NCI-H128 (cell line): ENCODE measurements around the gene LRRC27.

Source experiments
- DNase-seq: peaks from one replicate; lab custom pipeline; 2025; ENCODE audit not compliant: unreplicated experiment; lab: John Stamatoyannopoulos, UW

The LRRC27 gene

DNA sequence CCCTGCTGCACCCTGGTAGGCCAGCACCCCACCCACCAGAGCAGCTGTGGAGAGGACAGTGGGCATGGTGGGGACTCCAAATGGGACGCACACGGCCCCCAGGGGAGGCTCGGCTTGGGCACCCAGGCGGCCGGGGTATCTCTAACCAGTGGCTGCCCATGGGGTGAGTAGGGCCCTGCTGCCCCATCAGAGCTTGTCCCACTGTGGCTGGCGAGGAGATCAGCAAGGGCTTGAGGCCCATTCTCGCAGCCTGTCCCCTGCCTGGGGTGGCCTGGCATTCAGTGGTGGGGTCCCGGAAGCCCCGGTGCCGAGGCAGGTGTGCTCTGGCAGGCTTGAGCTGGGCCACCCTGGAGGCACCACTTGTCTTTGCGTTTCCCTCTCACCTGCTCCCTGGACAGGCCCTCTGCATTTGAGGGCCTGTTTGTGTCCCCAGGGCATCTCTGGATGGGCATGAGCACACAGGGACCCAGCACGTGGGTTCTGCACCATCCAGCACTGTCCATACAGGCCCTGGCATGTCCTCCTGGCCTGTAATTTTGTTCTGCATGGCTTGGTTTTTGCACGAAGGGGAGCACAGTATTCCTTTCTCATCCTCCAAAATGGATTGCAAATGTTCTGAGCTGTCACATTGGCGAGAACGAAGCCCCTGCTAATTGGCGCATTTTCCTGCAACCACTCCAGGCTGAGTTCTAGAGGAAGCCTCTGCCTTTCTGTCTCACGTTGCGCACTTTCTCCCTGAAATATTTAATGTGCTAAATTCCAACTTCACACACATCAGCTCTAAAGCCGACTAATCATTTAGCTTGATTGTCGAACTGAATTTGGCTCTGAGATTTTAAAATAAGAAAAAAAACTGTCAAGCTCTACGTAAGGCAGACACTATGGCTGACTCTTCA lies 92.2 kb downstream of the LRRC27 start:
- DNase-seq, result no peak

- DNase-seq, result no peak
Measured at GRCh38 chr10:132425029-132425756, 93.2 kb downstream of the LRRC27 start.

GRCh38 chr10:132425757-132426155 lies 93.8 kb downstream of the LRRC27 start:
- DNase-seq, result no peak

GRCh38 chr10:132427006-132427771 lies 95.2 kb downstream of the LRRC27 start:
- no peak for DNase-seq

- DNase-seq, result no peak
Measured at GRCh38 chr10:132427939-132428367, 96.0 kb downstream of the LRRC27 start.

GRCh38 chr10:132428486-132428995 lies 96.5 kb downstream of the LRRC27 start:
- no peak for DNase-seq
